Thoracic aorta (tissue), 2 donors: ENCODE data around the gene PJVK. TPM values are rescaled to one million over a fixed set of nuclear protein-coding genes. Genes with fewer than 3 reads are reported as not detected.

ENCODE experiments used
- ATAC-seq: fragments of 150-250 bp; one replicate; pipeline ENCODE4 v1.8.0; 2017; ENCODE audit warnings: low read depth; ENCODE audit not compliant: insufficient number of reproducible peaks, low FRiP score
- DNase-seq: peaks from one replicate; pipeline ENCODE4 v3.0.0-alpha.2; 2020; ENCODE audit warnings: low spot score
- H3K27ac ChIP-seq, 2 donors: fragments of 200-600 bp; sonication (generic); 1 replicate in 1 of 2; 2 replicates in 1 of 2; pipeline ENCODE4 v1.5.1; 2016; ENCODE audit warnings: mild to moderate bottlenecking in 2 of 2, moderate library complexity in 2 of 2
- H3K27me3 ChIP-seq: fragments of 200-600 bp; sonication (generic); replicated peaks from 2 replicates; pipeline ENCODE4 v1.6.0; 2016; ENCODE audit warnings: mild to moderate bottlenecking; ENCODE audit not compliant: insufficient read depth
- H3K36me3 ChIP-seq: fragments of 200-600 bp; sonication (generic); one replicate; pipeline ENCODE4 v1.5.1; 2016
- H3K4me1 ChIP-seq, 2 donors: fragments of 200-600 bp; sonication (generic); 1 replicate in 1 of 2; 2 replicates in 1 of 2; pipeline versions ENCODE4 v1.5.1 to v1.6.0; 2016; ENCODE audit warnings: low read depth in 2 of 2, mild to moderate bottlenecking in 1 of 2; ENCODE audit not compliant: control insufficient read depth in 1 of 2
- H3K4me3 ChIP-seq: fragments of 200-600 bp; sonication (generic); 2 replicates; pipeline ENCODE4 v1.5.1; 2016; ENCODE audit warnings: mild to moderate bottlenecking
- H3K9me3 ChIP-seq: fragments of 200-600 bp; sonication (generic); 2 replicates; pipeline ENCODE4 v1.5.1; 2016
- CTCF ChIP-seq: fragments of 200-600 bp; sonication (generic); IDR thresholded peaks from one replicate; pipeline ENCODE4 v1.5.1; 2019; ENCODE audit warnings: antibody characterized with exemption
- total RNA-seq, 2 donors: library from RNA; depleted of rRNA; stranded (reverse); fragments of >200 nt; gene quantifications; one replicate each; pipeline versions ENCODE4 v1.1.0 to v1.2.3, GENCODE V29; 2016

The PJVK gene
- total RNA-seq, 2 donors from 2014 or later: 1.8 TPM

GRCh38 chr2:178506524-178506923, 55.3 kb downstream of the PJVK start:
- Histone ChIP-seq H3K9me3 (no peaks in the 10 kb centered on the region), H3K27me3 (no peaks in the 10 kb centered on the region), H3K36me3 (peaks cover 25% of the 10 kb centered on the region), H3K27ac (no peak overlapping the region), H3K4me1 (no peaks in the 10 kb centered on the region), H3K4me3 (no peak overlapping the region)
- ATAC-seq (no peak), DNase-seq (no peak)
- no peak for TF ChIP-seq CTCF

- H3K9me3 ChIP-seq: no peaks in the 10 kb centered on the region
- TF ChIP-seq CTCF: no peak
- ATAC-seq (no peak), DNase-seq (no peak)
- H3K36me3 ChIP-seq: peaks cover 21% of the 10 kb centered on the region
- no peaks in the 10 kb centered on the region for H3K27me3 ChIP-seq
- H3K4me1 ChIP-seq: no peaks in the 10 kb centered on the region
- H3K4me3 ChIP-seq: no peak overlapping the region
- H3K27ac ChIP-seq: no peak overlapping the region
Observed at GRCh38 chr2:178506949-178507348, 55.8 kb downstream of the PJVK start.

GRCh38 chr2:178508646-178509045, 57.5 kb downstream of the PJVK start:
- DNase-seq (no peak), ATAC-seq (no peak)
- no peaks in the 10 kb centered on the region for H3K4me1 ChIP-seq
- H3K27ac ChIP-seq: no peak overlapping the region
- no peak overlapping the region for H3K4me3 ChIP-seq
- H3K27me3 ChIP-seq: no peaks in the 10 kb centered on the region
- no peaks in the 10 kb centered on the region for H3K9me3 ChIP-seq
- no peak for TF ChIP-seq CTCF
- peaks cover 10% of the 10 kb centered on the region for H3K36me3 ChIP-seq

GRCh38 chr2:178510384-178510783, 59.2 kb downstream of the PJVK start:
- no peak overlapping the region for H3K27ac ChIP-seq
- TF ChIP-seq CTCF: no peak
- no peak overlapping the region for H3K4me3 ChIP-seq
- ATAC-seq (no peak), DNase-seq (no peak)
- H3K4me1 ChIP-seq: no peaks in the 10 kb centered on the region
- peaks cover 5% of the 10 kb centered on the region for H3K36me3 ChIP-seq
- no peaks in the 10 kb centered on the region for H3K9me3 ChIP-seq
- H3K27me3 ChIP-seq: no peaks in the 10 kb centered on the region

Other genes starting within 250 kb of the PJVK start
- gene PRKRA, start 203 bp upstream of the PJVK start, total RNA-seq: 10 to 100 TPM; 61.3 to 71.5 TPM
- 10 to 100 TPM; 20.1 to 21.8 TPM for gene FKBP7, start 27.2 kb downstream of the PJVK start, total RNA-seq
- 10 to 100 TPM in 1 of 2 donors, 1 to 10 TPM in 1; 9.7 to 22.5 TPM for gene PLEKHA3, start 29.1 kb downstream of the PJVK start, total RNA-seq